NCI-H82 treated with DMSO at 0.1 percent for 48 hours (cell line): Measurements from ENCODE around the gene THOC6.

Experiments
- DNase-seq: peaks from one replicate; lab custom pipeline; 2025; ENCODE audit not compliant: unreplicated experiment; lab: John Stamatoyannopoulos, UW

The THOC6 gene

GRCh38 chr16:3014971-3015370 is 8.9 kb upstream of the THOC6 start:
- no peak for DNase-seq

- DNase-seq: no peak
These were observed 7.8 kb upstream of the THOC6 start for GRCh38 chr16:3015865-3016521.

GRCh38 chr16:3017344-3017743 is 6.5 kb upstream of the THOC6 start:
- DNase-seq: no peak

GRCh38 chr16:3017794-3018506 is 5.9 kb upstream of the THOC6 start, which contains the start of gene CLDN6:
TSS of gene CLDN6 (minus strand) at chr16:3018183. CDS start at chr16:3016021, 2,162 bp downstream.
- DNase-seq: peak; percentile 23

- peak; percentile 49 for DNase-seq
These were observed 4.1 kb upstream of the THOC6 start for GRCh38 chr16:3019594-3020246.

- DNase-seq: no peak
These were observed 3.6 kb upstream of the THOC6 start, which contains the start of gene TNFRSF12A for GRCh38 chr16:3020247-3020603. TSS of gene TNFRSF12A (plus strand) at chr16:3020368. CDS start at chr16:3020398, 30 bp downstream.

- no peak for DNase-seq
These were observed 3.0 kb upstream of the THOC6 start for GRCh38 chr16:3020604-3021448.

- DNase-seq: peak; percentile 47
These were observed 2.2 kb upstream of the THOC6 start for GRCh38 chr16:3021449-3022207.

GRCh38 chr16:3022208-3022683 is 1.6 kb upstream of the THOC6 start:
- no peak for DNase-seq

GRCh38 chr16:3022684-3023414 is 986 bp upstream of the THOC6 start:
- DNase-seq: no peak

GRCh38 chr16:3023415-3023668 is 493 bp upstream of the THOC6 start:
- DNase-seq: no peak

GRCh38 chr16:3025032-3026002 is 1.5 kb downstream of the THOC6 start:
- no peak for DNase-seq

GRCh38 chr16:3026003-3026378 is 2.2 kb downstream of the THOC6 start:
- DNase-seq: no peak

GRCh38 chr16:3026609-3027488 is 3.0 kb downstream of the THOC6 start:
- no peak for DNase-seq

- no peak for DNase-seq
These were observed 3.6 kb downstream of the THOC6 start for GRCh38 chr16:3027489-3027795.

- DNase-seq: peak; percentile 66
These were observed 4.3 kb downstream of the THOC6 start for GRCh38 chr16:3027983-3028715.

GRCh38 chr16:3028716-3029319 is 5.0 kb downstream of the THOC6 start:
- no peak for DNase-seq
